GM12873 (cell line): ENCODE results near the gene STX8.

Experiments
- TF ChIP-seq, protein P1 (sequence below): IDR thresholded peaks from 2 replicates; pipeline ENCODE4 v1.5.1; 2012; ENCODE audit warnings: low read depth, mild to moderate bottlenecking, moderate library complexity, low read length, control low read depth; ENCODE audit not compliant: insufficient read depth; ENCODE audit errors: missing control alignments

STX8 gene

DNA sequence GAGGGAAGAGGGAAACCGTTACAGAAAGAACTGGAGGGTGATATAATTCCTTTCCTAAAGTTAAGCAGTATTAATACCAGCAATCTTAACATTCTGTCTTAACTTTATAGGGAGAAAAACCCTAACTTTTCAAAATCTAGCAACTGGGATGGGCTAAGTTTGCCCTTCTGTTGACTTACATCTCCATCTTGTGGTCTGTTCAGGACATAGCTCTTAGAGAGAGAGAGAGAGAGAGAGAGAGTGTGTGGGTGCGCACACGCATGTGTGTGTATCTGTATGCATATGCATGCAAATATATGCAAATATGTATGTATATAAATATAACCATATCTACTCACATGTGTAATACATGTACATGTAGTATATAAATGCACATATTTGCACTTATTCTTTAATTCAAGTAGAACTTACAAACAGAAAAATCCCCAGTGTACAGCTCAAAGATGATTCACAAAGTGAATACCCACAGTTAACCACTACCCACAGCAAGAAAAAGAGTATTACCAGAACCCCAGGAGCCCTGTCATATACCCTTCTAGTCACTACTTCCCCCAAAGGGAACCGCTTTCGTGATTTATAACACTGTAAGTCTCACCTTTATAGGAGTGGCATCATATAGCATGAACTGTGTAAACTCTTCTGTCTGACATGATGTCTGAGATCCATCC, 46.5 kb downstream of the STX8 start:
- TF ChIP-seq, protein P1, sequence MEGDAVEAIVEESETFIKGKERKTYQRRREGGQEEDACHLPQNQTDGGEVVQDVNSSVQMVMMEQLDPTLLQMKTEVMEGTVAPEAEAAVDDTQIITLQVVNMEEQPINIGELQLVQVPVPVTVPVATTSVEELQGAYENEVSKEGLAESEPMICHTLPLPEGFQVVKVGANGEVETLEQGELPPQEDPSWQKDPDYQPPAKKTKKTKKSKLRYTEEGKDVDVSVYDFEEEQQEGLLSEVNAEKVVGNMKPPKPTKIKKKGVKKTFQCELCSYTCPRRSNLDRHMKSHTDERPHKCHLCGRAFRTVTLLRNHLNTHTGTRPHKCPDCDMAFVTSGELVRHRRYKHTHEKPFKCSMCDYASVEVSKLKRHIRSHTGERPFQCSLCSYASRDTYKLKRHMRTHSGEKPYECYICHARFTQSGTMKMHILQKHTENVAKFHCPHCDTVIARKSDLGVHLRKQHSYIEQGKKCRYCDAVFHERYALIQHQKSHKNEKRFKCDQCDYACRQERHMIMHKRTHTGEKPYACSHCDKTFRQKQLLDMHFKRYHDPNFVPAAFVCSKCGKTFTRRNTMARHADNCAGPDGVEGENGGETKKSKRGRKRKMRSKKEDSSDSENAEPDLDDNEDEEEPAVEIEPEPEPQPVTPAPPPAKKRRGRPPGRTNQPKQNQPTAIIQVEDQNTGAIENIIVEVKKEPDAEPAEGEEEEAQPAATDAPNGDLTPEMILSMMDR, result peak; percentile 53

DNA sequence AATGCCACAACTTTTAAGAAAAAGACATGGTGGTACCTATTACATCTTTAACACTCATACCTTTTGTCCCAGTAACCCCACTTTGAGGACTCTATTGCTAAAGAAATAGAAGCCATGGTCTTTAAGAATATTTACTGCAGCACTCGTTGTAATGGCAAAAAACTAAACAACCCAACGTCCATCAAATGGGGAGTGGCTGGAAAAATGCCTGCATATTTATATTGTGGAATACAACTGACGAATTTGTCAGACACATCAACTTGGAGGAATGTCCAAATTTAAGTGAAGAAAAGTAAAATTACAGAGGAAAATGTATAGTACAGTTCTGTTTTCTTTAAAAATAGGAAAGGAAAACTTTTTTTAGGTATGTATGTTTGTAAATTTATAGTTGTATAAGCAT, 47.8 kb downstream of the STX8 start:
- TF ChIP-seq, protein P1, result no peak

DNA sequence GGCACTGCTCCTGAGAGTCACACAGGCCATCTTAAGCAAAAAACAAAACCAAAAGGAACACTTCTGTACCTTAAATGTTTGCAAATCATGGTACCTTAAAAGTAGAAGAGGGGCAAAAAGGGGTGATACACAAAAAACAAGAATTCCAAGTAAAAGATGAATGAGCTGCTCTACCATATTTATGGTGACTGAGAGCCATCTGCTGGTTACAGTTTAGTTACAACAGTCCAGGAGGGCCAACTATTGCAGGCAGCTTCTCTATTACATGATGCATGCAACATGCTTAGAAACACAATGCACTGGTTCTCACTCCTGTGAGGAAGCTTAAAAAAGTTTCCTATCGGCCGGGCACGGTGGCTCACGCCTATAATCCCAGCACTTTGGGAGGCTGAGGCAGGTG, 53.5 kb downstream of the STX8 start:
- TF ChIP-seq, protein P1, result peak; percentile 56

DNA sequence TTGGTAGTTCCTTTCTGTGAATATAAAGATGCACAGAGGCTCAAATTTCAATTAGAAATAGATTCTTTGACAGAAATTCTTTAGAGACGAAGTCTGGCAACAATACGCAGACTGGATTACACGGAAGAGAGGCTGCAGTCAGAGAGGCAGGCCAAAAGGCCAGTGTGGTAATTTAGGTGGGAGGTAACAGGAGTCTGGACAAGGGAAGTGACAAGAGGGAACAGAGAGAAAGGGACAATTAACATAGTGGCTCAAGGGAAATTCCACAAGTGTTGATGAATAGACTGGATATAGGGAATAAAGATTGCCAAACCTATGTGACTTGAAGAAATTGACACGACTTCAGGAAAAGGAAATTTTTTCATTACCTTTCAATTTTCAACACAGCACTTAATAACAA, 54.6 kb downstream of the STX8 start:
- TF ChIP-seq, protein P1, result no peak

DNA sequence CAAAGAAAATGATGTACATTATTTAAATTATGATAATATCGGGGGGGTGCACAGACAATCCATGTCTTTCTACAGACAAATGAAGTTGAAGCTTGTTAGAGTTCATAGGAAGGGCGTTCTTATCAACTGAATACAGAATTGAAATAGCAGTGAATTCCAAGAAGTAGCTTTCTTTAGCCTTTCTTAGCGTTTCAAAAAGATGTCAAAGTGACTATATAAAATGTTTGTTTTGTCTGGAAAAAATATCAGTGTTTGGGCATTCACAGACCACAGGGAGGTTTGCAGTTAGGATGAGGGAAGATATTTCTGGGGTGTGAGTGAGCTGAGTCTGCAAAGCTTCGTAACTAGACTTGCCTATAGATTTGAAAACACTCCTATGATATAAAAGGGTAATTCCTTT, 55.0 kb downstream of the STX8 start:
- TF ChIP-seq, protein P1, result no peak

DNA sequence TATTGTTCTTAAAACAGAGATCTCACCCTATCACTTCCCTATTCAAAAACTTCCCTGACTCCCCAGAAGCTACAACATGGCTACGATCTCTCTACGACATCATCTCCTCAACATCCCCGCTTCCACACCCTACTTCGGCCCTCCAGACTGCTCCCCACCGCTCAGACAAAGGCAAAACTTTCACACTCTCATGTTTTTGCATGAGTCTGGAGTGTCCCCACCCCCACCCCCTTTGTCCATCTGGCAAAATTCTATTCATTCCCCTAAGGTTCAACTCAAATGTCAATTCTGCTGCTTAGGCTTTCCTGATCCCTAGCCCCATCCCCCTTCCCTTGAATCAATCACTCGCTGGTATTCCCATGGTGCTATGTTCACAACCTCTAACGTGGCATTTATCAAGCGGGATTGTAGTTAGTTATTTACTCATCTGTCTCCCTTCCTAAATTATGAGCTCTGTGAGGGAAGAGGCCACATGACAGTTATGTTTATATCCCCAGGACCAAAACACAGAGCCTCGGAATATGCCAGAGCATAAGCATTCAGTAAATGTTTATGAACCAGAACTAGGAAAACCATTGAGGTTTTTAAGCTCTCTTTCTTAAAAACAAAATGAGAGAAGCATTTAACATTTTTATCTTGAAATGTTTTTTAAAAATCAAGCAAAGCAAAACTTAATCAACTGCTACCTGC, 55.9 kb downstream of the STX8 start:
- TF ChIP-seq, protein P1, result no peak

DNA sequence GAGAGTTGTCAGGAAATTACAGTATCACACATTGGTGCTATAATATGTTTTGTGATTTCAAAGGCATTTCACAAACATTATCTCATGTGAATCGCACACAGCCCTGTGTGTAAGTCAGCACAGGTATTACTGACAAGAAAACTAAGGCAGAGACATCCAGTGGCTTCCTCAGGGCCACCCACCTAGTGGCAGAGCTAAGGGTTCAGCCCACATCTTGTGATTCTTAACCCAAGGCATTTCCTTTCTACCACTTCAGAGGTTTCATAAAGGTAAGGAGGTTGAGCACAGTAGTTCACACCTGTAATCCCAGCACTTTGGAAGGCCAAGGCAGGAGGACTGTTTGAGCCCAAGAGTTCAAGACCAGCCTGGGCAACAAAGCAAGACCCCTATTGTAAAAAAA, 58.2 kb downstream of the STX8 start:
- TF ChIP-seq, protein P1, result peak; percentile 19
